ENCODE results near the gene CTNND2. TPM values are rescaled to one million over a fixed set of nuclear protein-coding genes. Genes with fewer than 3 reads are reported as not detected.

CTNND2 gene
- polyA plus RNA-seq, 1 of the 3 experiments (the other 2 are of a cell fraction) = not detected

- TF ChIP-seq ZBTB33 (IDR thresholded peaks at IDR 0.05; ENCODE audit: borderline replicate concordance, low read depth) = no peak
- no peak for TF ChIP-seq MEF2A (IDR thresholded peaks at IDR 0.05; ENCODE audit: borderline replicate concordance, low read depth)
- TF ChIP-seq POLR2AphosphoS5 (IDR thresholded peaks at IDR 0.05; ENCODE audit: low read depth, low read length) = no peak
- no peak for TF ChIP-seq GATA2 (CRISPR knock-in tag; IDR thresholded peaks at IDR 0.05)
- TF ChIP-seq CTCF (IDR thresholded peaks at IDR 0.05) = no peak
- no peak for TF ChIP-seq FOXM1 (IDR thresholded peaks at IDR 0.05; ENCODE audit: low read depth)
Measured at GRCh38 chr5:11449966-11450365, 454.3 kb downstream of the CTNND2 start (continued).

GRCh38 chr5:11449217-11449616 lies 455.0 kb downstream of the CTNND2 start:
- H3K9ac ChIP-seq = no peak overlapping the region
- H3K27me3 ChIP-seq (ENCODE audit: insufficient read depth) = no peaks in the 10 kb centered on the region
- no peak overlapping the region for H3K27ac ChIP-seq (ENCODE audit: low read depth in 2 of 2, low read length in 1 of 2)
- POLR2A ChIA-PET = no interaction called here
- no peaks in the 10 kb centered on the region for H3K9me3 ChIP-seq
- WGBS (ENCODE audit: low lambda C conversion rate) = 2% methylated on average over 4 of the region's 4 CpGs
- no peaks in the 10 kb centered on the region for H3K4me1 ChIP-seq (ENCODE audit: control insufficient read depth in 1 of 2, insufficient read depth in 2 of 2, low read depth in 1 of 2, low read length in 1 of 2)
- no peaks in the 10 kb centered on the region for H3K79me2 ChIP-seq (ENCODE audit: insufficient read depth)
- H2AFZ ChIP-seq (ENCODE audit: low read depth) = no peak overlapping the region
- no peak overlapping the region for H3K4me3 ChIP-seq (ENCODE audit: low read depth in 2 of 2, low read length in 1 of 2)
- no peaks in the 10 kb centered on the region for H3K9me2 ChIP-seq
- no peaks in the 10 kb centered on the region for H4K20me1 ChIP-seq (ENCODE audit: insufficient read depth)
- CTCF ChIA-PET = no interaction called here
- no peak for TF ChIP-seq POLR2AphosphoS5 (IDR thresholded peaks at IDR 0.05; ENCODE audit: low read depth, low read length)
- TF ChIP-seq JUND (IDR thresholded peaks at IDR 0.05) = no peak
- TF ChIP-seq YY1 (IDR thresholded peaks at IDR 0.05; ENCODE audit: low read depth) = no peak
- no peak for TF ChIP-seq CHD2 (IDR thresholded peaks at IDR 0.05; ENCODE audit: low read length, partially characterized antibody)
- TF ChIP-seq NFIC (IDR thresholded peaks at IDR 0.05; ENCODE audit: borderline replicate concordance) = no peak
- no peak for TF ChIP-seq USF2 (IDR thresholded peaks at IDR 0.05; ENCODE audit: borderline replicate concordance, low read depth, low read length)
- no peak for TF ChIP-seq GATA2 (CRISPR knock-in tag; IDR thresholded peaks at IDR 0.05)
- no peak for TF ChIP-seq FOSL2 (IDR thresholded peaks at IDR 0.05; ENCODE audit: borderline replicate concordance, low read depth)
- no peak for TF ChIP-seq PBX3 (IDR thresholded peaks at IDR 0.05)
- TF ChIP-seq EZH2phosphoT487 (IDR thresholded peaks at IDR 0.05; ENCODE audit: borderline replicate concordance, low read depth) = no peak
- no peak for TF ChIP-seq MXI1 (IDR thresholded peaks at IDR 0.05; ENCODE audit: low read depth, low read length)
- no peak for TF ChIP-seq MEF2A (IDR thresholded peaks at IDR 0.05; ENCODE audit: borderline replicate concordance, low read depth)
- TF ChIP-seq FOXM1 (IDR thresholded peaks at IDR 0.05; ENCODE audit: low read depth) = no peak
- H3F3A ChIP-seq (replicated peaks; ENCODE audit: insufficient read depth) = no peaks in the 10 kb centered on the region
- DNase-seq = no peak
- H3K36me3 ChIP-seq (replicated peaks in 1 of 2; ENCODE audit: control insufficient read depth in 1 of 2, insufficient read depth in 2 of 2, low read length in 1 of 2) = no peaks in the 10 kb centered on the region
- no peak overlapping the region for H3K4me2 ChIP-seq

Measured in SK-N-SH (cell line).